Left lobe of liver (tissue), 2 donors: ENCODE data around the gene FAT4. TPM values are rescaled to one million over a fixed set of nuclear protein-coding genes. Genes with fewer than 3 reads are reported as not detected.

Source experiments
- ATAC-seq: fragments of 200-7000 bp; cut with Tn5 transposase; one replicate; pipeline ENCODE4 v1.9.1; 2020; ENCODE audit warnings: mild to moderate bottlenecking, moderate library complexity
- DNase-seq: peaks from one replicate; pipeline ENCODE4 v3.0.0-alpha.2; 2020; ENCODE audit warnings: low spot score
- total RNA-seq: library from RNA; stranded (reverse); gene quantifications from one replicate; pipeline ENCODE4 v1.2.1, GENCODE V29; 2021
- donor health status: DM: no; HTN: no; CAD: no; lungs with moderate emphysema.
- donor health status: DM: no; HTN: yes; CAD: no.

Gene FAT4
- total RNA-seq, 1 donor from 2014 or later = 3.9 TPM

DNA sequence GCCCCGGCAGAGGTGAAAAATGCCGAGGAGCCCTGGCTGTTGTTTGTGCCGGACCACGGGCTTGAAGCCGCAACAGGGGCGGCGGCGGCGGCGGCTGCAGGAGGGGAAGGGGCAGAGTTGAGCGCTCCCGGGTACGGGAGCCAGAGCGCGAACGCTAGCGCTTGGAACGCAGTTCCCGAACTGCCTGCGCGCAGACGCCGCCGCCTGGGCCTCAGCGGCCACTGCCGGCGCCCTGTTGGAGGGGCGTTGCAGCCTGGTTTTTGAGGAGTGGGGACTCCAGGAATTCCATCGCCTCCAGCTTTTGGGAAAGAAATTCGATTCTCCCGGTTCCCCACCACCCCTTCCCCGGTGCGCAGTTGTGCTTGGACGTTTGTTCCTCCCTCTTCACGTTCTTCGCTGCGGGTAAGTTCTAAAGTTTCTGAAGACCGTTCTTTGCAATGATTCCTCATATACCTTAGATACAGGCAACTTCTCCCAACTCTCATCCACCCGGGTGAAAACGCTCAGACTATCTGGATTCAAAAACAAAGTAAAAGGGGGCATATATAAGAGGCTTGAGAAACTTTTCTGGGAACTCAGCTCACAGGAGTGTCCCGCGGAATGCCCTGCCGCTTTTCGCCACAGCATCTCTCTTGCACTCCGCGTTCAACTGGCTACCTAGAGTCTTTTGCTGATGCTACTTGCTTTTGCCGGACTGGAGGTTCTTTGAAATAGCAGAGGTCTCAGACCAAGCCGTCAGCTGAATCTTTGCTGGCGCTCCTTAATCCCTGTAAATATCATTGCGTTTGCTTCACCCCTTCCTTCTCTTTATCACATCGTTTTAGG is 1.0 kb downstream of the FAT4 start:
- DNase-seq = peak; percentile 63
- ATAC-seq = peak; percentile 59

DNA sequence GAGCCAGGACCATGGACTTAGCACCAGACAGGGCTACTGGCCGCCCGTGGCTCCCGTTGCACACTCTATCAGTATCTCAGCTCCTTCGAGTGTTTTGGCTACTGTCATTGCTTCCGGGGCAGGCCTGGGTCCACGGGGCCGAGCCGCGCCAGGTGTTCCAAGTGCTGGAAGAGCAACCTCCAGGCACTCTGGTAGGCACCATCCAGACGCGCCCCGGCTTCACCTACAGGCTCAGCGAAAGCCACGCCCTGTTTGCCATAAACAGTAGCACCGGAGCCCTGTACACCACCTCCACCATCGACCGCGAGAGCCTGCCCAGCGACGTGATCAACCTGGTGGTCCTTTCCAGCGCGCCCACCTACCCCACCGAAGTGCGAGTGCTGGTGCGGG is 1.6 kb downstream of the FAT4 start:
- peak; percentile 56 for DNase-seq
- peak; percentile 2 for ATAC-seq

DNA sequence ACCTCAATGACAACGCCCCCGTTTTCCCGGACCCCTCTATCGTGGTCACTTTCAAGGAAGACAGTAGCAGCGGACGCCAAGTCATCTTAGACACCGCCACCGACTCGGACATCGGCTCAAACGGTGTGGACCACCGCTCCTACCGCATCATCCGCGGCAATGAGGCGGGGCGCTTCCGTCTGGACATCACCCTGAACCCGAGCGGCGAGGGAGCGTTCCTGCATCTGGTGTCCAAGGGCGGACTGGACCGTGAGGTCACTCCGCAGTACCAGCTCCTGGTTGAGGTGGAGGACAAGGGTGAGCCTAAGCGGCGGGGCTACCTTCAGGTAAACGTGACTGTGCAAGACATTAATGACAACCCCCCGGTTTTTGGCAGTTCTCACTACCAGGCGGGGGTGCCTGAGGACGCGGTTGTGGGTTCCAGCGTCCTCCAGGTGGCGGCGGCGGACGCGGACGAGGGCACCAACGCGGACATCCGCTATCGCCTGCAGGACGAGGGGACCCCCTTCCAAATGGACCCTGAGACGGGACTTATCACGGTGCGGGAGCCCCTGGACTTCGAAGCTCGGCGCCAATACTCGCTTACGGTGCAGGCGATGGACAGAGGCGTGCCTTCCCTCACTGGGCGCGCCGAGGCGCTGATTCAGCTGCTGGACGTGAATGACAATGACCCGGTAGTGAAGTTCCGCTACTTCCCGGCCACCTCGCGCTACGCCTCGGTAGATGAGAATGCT is 2.2 kb downstream of the FAT4 start:
- DNase-seq (peak; percentile 52), ATAC-seq (no peak)

DNA sequence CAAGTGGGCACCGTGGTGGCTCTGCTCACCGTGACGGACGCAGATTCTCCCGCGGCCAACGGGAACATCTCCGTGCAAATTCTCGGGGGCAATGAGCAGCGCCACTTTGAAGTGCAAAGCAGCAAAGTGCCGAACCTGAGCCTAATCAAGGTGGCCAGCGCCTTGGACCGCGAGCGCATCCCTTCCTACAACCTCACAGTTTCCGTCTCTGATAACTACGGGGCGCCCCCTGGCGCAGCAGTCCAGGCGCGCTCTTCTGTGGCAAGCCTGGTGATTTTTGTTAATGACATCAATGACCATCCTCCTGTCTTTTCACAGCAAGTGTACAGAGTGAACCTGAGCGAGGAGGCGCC is 2.7 kb downstream of the FAT4 start:
- ATAC-seq (no peak), DNase-seq (no peak)

DNA sequence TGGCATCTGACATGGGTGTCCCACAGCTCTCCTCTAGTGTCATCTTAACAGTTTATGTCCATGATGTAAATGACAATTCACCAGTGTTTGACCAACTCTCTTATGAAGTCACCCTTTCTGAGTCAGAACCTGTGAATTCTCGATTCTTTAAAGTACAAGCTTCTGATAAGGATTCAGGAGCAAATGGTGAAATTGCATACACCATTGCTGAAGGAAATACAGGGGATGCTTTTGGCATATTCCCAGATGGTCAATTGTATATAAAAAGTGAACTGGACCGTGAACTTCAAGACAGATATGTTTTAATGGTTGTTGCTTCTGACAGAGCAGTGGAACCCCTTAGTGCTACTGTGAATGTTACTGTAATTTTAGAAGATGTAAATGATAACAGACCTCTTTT is 4.6 kb downstream of the FAT4 start:
- DNase-seq (no peak), ATAC-seq (no peak)

DNA sequence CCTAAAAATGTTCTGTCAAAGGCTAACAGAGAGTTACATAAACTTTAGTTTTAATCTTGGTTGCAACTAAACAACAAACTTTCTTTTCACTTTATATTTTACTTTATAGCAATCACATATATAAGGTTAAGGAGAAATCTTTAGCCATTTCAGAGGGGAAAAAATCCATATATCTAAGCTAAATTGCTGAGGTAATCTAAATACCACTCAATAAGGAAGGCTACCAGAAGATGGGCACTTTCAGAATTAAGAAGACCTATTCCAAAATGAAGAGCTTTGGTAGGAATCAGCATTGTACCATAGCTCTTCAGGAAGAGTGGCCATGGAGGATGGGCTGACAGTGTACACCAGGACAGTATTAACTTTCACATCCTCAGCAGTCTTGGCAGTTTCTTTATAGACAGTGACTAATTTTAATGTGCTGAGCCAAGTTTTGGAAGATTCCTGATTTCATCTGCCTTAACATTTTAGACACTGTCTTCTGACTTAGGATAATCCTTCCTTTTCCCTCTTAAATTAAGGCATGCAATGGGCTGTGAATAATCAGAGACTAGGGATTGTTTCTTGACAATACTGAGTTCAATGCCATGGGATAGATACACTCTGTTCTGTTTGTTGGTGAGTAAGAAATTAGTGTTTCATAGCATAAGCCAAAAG is 7.1 kb downstream of the FAT4 start:
- DNase-seq = no peak
- peak; percentile 29 for ATAC-seq

DNA sequence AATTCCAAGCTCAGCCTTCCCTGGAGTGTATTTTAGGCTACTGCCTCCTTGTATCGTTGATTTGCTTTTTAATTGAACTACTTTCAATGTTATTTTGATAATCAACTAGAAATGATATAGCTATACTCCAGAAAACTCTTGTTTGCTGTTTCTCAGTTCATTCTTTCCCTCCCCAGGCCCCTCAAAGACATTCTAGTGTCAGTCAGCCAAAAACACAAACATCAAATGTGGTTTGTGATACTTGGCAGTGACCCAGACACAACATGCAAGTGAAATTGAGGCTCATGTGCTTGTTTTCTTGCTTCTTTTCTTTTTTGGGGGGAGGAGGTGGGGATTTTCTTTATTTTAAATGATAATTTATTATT is 7.6 kb downstream of the FAT4 start:
- no peak for DNase-seq
- no peak for ATAC-seq

DNA sequence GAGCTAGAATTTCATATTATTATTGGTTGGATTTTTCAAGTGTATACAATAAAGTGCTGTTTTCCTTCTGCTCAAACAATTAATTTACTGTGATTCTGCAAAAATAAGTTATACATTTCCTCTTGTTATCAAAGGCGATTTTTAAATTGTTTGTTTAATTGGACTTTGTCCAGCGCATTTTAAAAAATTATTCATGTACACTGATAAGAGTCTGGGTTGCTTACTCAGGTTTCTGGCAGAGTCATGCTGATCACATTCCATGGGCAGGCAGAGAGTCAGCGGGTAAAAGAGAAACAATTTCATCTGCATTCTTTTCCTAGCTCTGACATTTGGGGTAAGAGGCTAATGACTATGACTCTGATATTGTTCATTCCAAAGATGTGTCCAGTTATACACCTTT is 8.9 kb downstream of the FAT4 start:
- DNase-seq = no peak
- peak; percentile 87 for ATAC-seq

DNA sequence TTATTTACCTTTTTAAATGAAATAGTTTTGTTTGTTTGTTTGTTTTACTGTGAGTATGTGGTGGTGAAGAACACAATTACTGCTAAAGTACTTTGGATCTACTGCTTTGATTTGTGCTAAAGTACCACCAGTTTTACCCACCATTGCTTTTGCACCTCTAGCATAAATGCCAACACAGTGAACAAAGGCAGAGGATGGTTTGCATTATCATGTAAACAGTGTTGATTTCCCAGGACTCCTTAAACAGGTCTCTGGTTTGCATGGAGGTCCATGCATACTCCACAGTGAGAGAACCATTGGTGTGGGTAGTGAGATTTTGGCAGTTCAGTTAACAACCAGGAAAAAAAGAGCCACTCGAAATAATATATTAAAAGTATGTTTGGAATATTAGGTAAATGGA is 11.0 kb downstream of the FAT4 start:
- ATAC-seq (no peak), DNase-seq (no peak)

DNA sequence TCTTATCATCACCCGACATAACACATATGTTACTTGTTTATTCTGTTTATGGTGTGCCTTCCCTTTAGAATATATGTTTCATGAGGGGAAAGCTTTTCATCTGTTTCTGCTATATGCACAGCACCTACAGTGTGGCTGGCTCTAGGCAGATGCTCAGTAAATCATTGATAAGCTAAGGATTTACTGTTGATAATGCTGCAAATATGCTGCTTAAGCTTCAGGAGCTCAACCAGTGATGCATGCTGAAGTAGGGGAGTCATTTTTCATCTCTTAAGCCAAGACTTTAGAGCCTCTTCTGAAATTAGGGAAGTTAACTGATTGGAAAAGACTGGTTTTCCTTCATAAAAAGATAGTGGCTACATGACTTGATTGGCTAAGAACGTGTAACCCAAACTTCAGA is 16.4 kb downstream of the FAT4 start:
- ATAC-seq = no peak
- no peak for DNase-seq

DNA sequence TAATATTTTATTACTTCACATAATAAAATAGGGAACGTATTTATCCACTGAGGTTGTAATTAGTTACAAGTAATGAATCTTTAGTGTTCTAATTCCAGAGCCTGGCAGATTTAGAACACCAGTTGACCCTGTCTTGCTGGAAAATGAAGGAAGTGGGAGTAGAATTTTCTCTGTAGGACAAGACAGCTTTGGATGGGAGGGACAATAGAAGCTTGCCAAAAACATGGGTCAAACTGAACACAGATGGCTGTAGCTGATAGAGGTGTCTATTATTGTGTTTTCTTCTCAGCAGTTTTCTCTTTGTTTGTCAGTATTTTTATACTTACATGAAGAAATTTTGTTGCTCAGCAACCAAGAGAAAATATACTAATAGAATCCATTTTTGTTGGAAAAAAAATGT is 20.2 kb downstream of the FAT4 start:
- DNase-seq (no peak), ATAC-seq (peak; percentile 33)

DNA sequence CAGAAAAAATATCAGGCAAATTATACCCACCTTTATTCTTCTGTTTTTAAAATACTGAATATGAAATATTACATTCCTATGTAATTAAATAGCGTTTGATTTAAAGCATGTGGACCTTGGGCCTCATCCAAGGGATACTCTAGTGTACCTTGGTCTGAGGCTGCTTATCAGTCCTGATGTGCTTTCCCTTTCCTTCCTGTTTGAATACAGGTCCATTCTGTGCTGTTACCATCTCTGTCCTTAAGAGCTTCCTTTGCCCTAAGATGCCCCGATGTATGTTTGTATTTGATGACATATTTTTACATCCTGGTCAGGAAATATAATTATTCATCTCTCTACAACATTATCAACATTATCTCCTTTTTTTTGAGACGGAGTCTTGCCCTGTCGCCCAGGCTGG is 24.1 kb downstream of the FAT4 start:
- DNase-seq (no peak), ATAC-seq (peak; percentile 75)

DNA sequence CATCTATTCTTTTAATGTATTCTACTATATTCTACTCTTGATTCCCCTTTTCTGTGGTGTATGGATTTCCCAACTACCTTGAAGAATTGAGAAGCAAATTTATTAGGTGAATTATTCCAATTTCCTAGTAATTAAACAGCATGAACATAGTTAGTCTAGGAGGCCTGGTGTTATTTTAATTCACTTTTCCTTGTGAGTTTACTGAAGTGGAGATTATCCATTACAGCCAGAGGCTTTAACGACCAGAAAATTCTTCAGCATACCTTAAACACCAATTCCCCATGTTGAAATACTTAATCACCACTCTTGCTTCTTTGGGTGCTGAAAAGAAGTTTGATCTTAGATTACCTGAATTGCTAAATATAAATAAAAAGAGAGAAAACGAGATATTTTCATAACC is 29.4 kb downstream of the FAT4 start:
- ATAC-seq (no peak), DNase-seq (no peak)

DNA sequence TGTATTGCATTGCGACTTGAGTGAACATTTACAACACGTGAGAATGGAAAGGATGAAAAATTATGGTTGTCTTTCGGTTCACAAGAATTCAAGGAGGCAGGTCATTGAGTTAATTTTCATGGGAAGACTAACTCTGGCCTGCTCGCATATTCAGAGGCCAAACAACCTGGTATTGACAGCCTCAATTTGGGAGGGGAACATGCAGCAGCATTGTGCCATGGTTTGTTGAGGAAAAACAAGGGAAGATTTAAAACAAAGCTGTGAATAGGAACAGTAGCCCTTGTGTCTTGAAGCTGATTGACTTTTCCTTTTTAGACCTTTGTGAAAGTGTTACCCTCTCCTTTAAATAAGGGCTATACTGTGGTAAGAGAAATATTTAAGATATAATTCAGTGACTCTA is 31.9 kb downstream of the FAT4 start:
- no peak for ATAC-seq
- no peak for DNase-seq

DNA sequence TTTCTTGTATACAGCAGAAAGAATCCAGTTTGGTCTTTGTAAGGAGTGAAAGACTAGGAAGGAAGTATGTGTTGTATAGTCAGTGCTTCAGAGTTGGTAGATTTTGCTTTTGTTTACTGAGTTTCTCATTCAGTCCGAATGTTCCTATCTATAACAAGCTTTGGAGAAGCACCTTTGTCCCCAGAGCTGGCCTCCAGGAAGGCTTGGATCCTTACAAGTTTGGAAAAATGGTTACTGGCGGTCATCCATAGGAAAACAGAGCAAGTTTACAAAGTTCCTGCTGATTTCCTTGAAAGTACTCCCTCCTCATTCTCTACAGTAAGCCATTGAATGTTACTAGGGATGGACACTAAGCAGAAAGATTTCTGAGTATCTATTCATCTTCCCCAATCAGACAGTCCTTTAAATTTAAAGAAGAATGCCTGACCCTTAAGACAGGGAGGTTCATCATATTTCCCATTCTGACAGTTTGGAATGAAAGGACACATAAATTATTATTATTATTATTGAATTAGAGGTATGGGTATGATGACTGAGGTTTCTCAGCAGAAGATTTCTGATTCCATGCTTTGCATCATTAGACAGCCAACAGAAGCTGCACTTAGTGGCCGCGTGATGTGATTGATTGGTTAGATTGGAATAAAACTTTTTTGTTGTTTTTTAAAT is 35.8 kb downstream of the FAT4 start:
- ATAC-seq = no peak
- no peak for DNase-seq

DNA sequence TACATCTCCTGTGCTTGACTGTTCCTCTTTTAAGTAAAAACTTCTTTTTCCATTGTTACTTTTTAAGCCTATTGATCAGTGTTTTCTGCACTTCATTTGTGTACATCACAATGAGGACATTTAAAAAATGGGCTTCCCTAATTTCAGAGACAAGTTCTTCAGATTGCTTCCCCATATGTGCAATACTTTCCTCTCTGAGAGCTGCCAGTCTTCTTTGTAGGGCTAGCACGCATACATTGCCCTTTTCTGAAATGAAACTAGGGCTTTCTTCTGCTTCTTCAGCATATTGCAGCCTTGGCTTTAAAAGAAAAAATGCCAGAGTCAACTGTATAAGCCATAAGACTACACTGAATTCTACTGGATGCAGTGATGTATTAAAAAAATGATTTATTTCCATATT is 37.8 kb downstream of the FAT4 start:
- ATAC-seq (no peak), DNase-seq (no peak)

DNA sequence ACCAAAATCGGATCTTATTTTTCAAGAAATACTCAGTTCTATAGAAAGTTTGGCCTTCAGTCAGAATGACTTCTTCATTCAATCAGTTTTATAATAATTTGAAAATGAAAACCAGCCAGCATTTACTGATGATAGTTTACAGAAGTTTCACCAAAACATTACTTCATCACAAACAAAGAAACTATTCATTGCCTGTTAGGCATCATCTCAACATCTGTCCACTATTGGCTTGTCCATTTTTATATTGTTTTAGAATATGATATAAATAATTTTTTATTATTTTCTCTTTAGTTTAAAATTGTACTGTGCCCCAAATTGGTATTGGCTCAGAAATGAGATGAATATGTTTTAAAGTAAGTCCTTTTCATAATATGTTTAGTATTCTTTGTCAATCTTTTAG is 38.4 kb downstream of the FAT4 start:
- ATAC-seq = no peak
- DNase-seq = no peak

DNA sequence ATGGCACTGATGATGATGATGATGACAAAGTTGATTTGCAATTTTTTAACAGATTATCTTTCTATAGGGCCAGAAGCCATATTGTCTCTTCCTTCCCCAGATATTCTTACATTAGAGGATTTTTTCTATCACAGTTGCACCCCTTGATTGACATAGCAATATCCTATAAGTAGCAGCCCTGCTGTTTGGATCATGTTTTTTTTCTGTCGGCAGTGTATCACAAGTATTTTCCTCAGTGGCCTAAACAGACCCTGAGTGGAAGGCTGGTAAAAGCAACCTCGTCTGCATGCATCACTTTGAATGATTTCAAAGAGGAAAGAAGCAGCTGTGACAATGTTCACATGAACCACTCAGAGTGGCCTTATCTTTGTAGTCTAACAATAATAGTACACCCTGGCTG is 41.0 kb downstream of the FAT4 start:
- DNase-seq (no peak), ATAC-seq (no peak)

DNA sequence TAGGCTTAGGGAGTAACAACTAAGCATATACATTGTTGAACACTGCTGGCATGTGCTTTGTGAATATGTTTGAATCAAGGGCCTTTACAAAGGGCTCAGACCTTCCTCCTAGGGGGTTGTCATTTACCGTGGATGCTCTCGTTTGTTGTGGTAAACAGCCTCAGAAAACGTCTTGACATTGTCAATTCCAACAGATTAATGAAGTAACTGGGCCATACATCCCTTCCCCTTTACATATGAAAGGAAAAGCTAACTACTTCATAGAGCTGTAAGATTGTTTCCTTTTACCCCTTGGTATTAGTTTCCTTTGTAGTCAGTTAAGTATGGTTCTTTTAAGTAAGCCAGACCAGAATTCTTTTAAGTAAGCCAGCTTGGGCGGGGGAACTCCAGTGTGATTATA is 42.9 kb downstream of the FAT4 start:
- DNase-seq (no peak), ATAC-seq (no peak)

DNA sequence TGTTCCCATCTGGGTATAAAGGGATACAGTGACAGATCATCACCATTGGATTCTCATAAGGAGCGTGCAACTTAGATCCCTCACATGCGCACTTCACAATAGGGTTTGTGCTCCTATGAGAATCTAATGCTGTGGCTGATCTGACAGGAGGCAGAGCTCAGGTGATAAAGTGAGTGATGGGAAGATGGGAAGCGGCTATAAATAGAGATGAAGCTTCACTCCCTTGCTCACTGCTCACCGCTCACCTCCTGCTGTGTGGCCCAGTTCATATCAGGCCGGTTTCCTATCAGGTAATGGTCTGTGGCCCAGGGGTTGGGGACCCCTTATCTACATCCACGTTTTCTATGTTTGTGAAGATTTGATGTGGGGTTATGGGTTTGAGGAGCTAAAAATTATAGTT is 43.7 kb downstream of the FAT4 start:
- ATAC-seq (no peak), DNase-seq (no peak)

DNA sequence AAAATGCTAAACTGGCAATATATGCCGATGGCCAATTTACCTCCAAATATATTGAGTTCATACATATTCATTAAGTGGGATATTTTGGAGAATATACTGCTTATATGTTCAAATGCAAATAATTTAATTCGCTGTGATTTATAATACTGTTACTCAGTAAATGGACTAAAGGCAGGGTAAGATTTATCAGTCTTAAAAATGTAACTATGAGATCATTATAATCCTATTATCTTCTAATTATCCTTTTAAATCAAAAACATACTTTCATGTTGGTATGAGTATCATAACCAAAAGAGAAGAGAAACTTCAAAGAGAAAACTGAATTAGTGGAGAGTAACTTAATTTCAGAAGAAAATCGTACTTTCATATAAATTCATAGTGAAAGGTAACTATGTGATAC is 44.6 kb downstream of the FAT4 start:
- DNase-seq (no peak), ATAC-seq (no peak)
